GM21825 (cell line): ENCODE results near the gene TBPL1.
A peak's percentile ranks its signal among the peaks of the same experiment; 100 is the strongest.

Source experiments
- ATAC-seq: cut with Tn5 transposase; IDR thresholded peaks from one replicate; pipeline ENCODE4 v1.9.1; 2021; ENCODE audit warnings: mild to moderate bottlenecking, moderate library complexity; ENCODE audit not compliant: unreplicated experiment

Gene TBPL1

GRCh38 chr6:134034961-134035822 lies 82.2 kb downstream of the TBPL1 start:
- no peak for ATAC-seq

GRCh38 chr6:134035823-134036296 lies 82.8 kb downstream of the TBPL1 start:
- ATAC-seq = peak; percentile 67

- ATAC-seq = no peak
Measured at GRCh38 chr6:134039116-134039515, 86.1 kb downstream of the TBPL1 start.
